GM18517 (cell line): Measurements from ENCODE around the gene ZNF749.
"Not testable (repeated sequence)": the region's sequence is repeated elsewhere in the genome, so short reads cannot be mapped to it uniquely, and the experiment has no call there.

Experiments
- ATAC-seq: cut with Tn5 transposase; IDR thresholded peaks from one replicate; pipeline ENCODE4 v1.9.1; 2021; ENCODE audit warnings: mild to moderate bottlenecking, moderate library complexity; ENCODE audit not compliant: unreplicated experiment

Gene ZNF749

GRCh38 chr19:57465680-57466381 is 30.7 kb downstream of the ZNF749 start:
- no peak for ATAC-seq

- no peak for ATAC-seq
Observed at GRCh38 chr19:57466489-57466888, 31.4 kb downstream of the ZNF749 start.

GRCh38 chr19:57473646-57474045 is 38.5 kb downstream of the ZNF749 start:
- no peak for ATAC-seq

- peak; percentile 85 for ATAC-seq
Observed at GRCh38 chr19:57477191-57478008, 42.3 kb downstream of the ZNF749 start, which contains the start of gene ZNF772. ZNF772 (minus strand) TSS chr19:57477566; CDS start chr19:57477309, 257 bp downstream.

GRCh38 chr19:57487477-57488298 is 52.6 kb downstream of the ZNF749 start, which contains the start of gene ZNF419:
ZNF419 (plus strand) TSS chr19:57487750; CDS start chr19:57487951, 201 bp downstream.
- ATAC-seq = peak; percentile 81

GRCh38 chr19:57488299-57488644 is 53.1 kb downstream of the ZNF749 start:
- ATAC-seq = not testable (repeated sequence)
